ENCODE measurements around the gene FGD4. TPM values are rescaled to one million over a fixed set of nuclear protein-coding genes. Genes with fewer than 3 reads are reported as not detected.
A peak's percentile ranks its signal among the peaks of the same experiment; 100 is the strongest.

FGD4 gene
- total RNA-seq, 1 experiment from 2014 or later, result 54.3 TPM

DNA sequence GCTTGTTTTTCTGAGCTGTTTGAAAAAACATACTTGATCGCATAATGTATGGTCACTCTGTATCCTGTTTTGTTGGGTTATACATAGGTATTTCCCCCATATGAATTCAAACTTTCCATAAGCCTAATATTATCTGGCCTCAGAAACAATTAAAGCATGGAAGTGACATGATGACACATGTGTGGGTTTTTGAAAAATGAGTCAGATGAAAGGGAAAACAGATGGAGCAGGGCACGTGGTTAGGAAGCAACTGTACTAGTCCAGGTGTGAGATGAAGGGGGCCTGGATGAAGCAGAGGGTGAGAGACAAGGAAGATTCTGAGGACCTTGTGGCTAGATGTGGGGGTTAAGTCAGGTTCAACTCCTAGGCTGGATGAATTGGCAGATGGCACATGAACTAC lies 187.0 kb downstream of the FGD4 start:
- H3K14ac ChIP-seq (ENCODE audit: insufficient read depth, low read length), result no peak overlapping the region
- H2BK5ac ChIP-seq (ENCODE audit: insufficient read length, low read length), result no peak overlapping the region
- H3K4me3 Mint-ChIP-seq, result no peak overlapping the region
- H3K4me2 ChIP-seq (ENCODE audit: insufficient read depth, insufficient read length, low read length), result no peak overlapping the region
- no peaks in the 10 kb centered on the region for H3K79me2 ChIP-seq (ENCODE audit: insufficient read depth, low read length)
- H3K27me3 ChIP-seq (ENCODE audit: insufficient read depth, low read length), result no peaks in the 10 kb centered on the region
- H3K27me3 Mint-ChIP-seq (ENCODE audit: low read depth), result no peaks in the 10 kb centered on the region; the same call in 1 of the 2 replicates
- peaks cover 3% of the 10 kb centered on the region for H3K79me1 ChIP-seq (ENCODE audit: insufficient read depth, low read depth, low read length, poor library complexity, severe bottlenecking)
- no peak overlapping the region for H2BK12ac ChIP-seq (ENCODE audit: insufficient read length, low read depth, low read length)
- H3K9me3 Mint-ChIP-seq, result no peaks in the 10 kb centered on the region
- H3K23ac ChIP-seq (ENCODE audit: insufficient read length, low read depth, low read length), result no peak overlapping the region
- no peak overlapping the region for H3K18ac ChIP-seq (ENCODE audit: insufficient read length, low read depth, low read length)
- H3K9ac ChIP-seq (ENCODE audit: extremely low read depth, insufficient read length, low read length), result no peak overlapping the region
- H2BK120ac ChIP-seq (ENCODE audit: low read depth, low read length, poor library complexity, severe bottlenecking), result no peak overlapping the region
- no peak overlapping the region for H2AK5ac ChIP-seq (ENCODE audit: insufficient read length, low read length)
- H3K27ac ChIP-seq (ENCODE audit: insufficient read length, low read depth, low read length), result no peak overlapping the region
- H2AFZ ChIP-seq (ENCODE audit: low read length), result no peak overlapping the region
- H3K4me1 ChIP-seq (ENCODE audit: insufficient read depth, low read length), result no peaks in the 10 kb centered on the region
- no peak overlapping the region for H3K56ac ChIP-seq (ENCODE audit: insufficient read length, low read depth, low read length)
- no peak overlapping the region for H3K4ac ChIP-seq (ENCODE audit: low read depth, low read length)
- peak overlapping the region in 2 of 3 experiments; percentile 16 to 67; a peak in 5 of 7 replicates for H3K27ac Mint-ChIP-seq
- TF ChIP-seq, protein P1, sequence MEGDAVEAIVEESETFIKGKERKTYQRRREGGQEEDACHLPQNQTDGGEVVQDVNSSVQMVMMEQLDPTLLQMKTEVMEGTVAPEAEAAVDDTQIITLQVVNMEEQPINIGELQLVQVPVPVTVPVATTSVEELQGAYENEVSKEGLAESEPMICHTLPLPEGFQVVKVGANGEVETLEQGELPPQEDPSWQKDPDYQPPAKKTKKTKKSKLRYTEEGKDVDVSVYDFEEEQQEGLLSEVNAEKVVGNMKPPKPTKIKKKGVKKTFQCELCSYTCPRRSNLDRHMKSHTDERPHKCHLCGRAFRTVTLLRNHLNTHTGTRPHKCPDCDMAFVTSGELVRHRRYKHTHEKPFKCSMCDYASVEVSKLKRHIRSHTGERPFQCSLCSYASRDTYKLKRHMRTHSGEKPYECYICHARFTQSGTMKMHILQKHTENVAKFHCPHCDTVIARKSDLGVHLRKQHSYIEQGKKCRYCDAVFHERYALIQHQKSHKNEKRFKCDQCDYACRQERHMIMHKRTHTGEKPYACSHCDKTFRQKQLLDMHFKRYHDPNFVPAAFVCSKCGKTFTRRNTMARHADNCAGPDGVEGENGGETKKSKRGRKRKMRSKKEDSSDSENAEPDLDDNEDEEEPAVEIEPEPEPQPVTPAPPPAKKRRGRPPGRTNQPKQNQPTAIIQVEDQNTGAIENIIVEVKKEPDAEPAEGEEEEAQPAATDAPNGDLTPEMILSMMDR (conservative IDR thresholded peaks at IDR 0.05), result no peak
- peaks cover 15 to 56% (median 27%) of the 10 kb centered on the region in 3 experiments; a peak in 5 of 7 replicates for H3K36me3 Mint-ChIP-seq (ENCODE audit: insufficient read depth in 1 of 3, low read depth in 3 of 3)
- H3K23me2 ChIP-seq (ENCODE audit: insufficient read length, low read depth, low read length, poor library complexity, severe bottlenecking), result no peaks in the 10 kb centered on the region
- no peak overlapping the region for H4K5ac ChIP-seq (ENCODE audit: insufficient read length, low read depth, low read length)
- H2BK20ac ChIP-seq (ENCODE audit: low read depth, low read length, poor library complexity, severe bottlenecking), result no peak overlapping the region
- no peaks in the 10 kb centered on the region for H4K20me1 ChIP-seq (ENCODE audit: control insufficient read depth, insufficient read depth, insufficient read length)
- no peak for DNase-seq
- H3K4me1 Mint-ChIP-seq, result peaks cover 3 to 4% of the 10 kb centered on the region in 2 experiments
- no peaks in the 10 kb centered on the region for H3K9me3 ChIP-seq (ENCODE audit: control insufficient read depth, low read depth, low read length)
- H4K91ac ChIP-seq (ENCODE audit: insufficient read length, low read depth, low read length), result no peak overlapping the region
- H3T11ph ChIP-seq (ENCODE audit: low read length), result no peak overlapping the region
- H2BK15ac ChIP-seq (ENCODE audit: low read depth, low read length), result no peak overlapping the region
- H4K8ac ChIP-seq (replicated peaks; ENCODE audit: insufficient read length, low read depth, low read length), result no peak overlapping the region
- WGBS (ENCODE audit: extremely low coverage, insufficient read length, low lambda C conversion rate), result no CpG with 5 or more reads among the region's 2 CpGs
